Neural progenitor cell (in vitro differentiated cells): Measurements from ENCODE around the gene SLC35E1. TPM values are rescaled to one million over a fixed set of nuclear protein-coding genes. Genes with fewer than 3 reads are reported as not detected.
A peak's percentile ranks its signal among the peaks of the same experiment; 100 is the strongest.
"Not testable (repeated sequence)": the region's sequence is repeated elsewhere in the genome, so short reads cannot be mapped to it uniquely, and the experiment has no call there.

Source experiments
- DNase-seq: peaks from one replicate; pipeline ENCODE4 v3.0.0-alpha.2; 2016; ENCODE audit warnings: low spot score
- H2AFZ ChIP-seq: fragments of 200-600 bp; sonication (generic); replicated peaks from 2 replicates; pipeline ENCODE4 v1.6.1; 2016; ENCODE audit warnings: antibody characterized with exemption
- H3F3A ChIP-seq: fragments of 200-600 bp; sonication (generic); 2 replicates; pipeline ENCODE4 v1.6.1; 2016; ENCODE audit warnings: antibody characterized with exemption, low read depth
- H3K27ac ChIP-seq: fragments of 200-600 bp; sonication (generic); 2 replicates; pipeline ENCODE4 v1.5.1; 2016; ENCODE audit warnings: mild to moderate bottlenecking
- H3K27me3 ChIP-seq: fragments of 200-600 bp; sonication (generic); 2 replicates; pipeline ENCODE4 v1.6.1; 2016; ENCODE audit warnings: mild to moderate bottlenecking, moderate library complexity
- H3K36me3 ChIP-seq: fragments of 200-600 bp; sonication (generic); 2 replicates; pipeline ENCODE4 v1.5.1; 2016
- H3K4me1 ChIP-seq: fragments of 200-600 bp; sonication (generic); 2 replicates; pipeline ENCODE4 v1.6.1; 2016; ENCODE audit warnings: mixed run types
- H3K4me2 ChIP-seq: fragments of 200-600 bp; sonication (generic); 2 replicates; pipeline ENCODE4 v1.6.1; 2016
- H3K4me3 ChIP-seq: fragments of 200-600 bp; sonication (generic); 2 replicates; pipeline ENCODE4 v1.5.1; 2016
- H3K79me2 ChIP-seq: fragments of 200-600 bp; sonication (generic); 2 replicates; pipeline ENCODE4 v1.6.1; 2016; ENCODE audit warnings: low read depth
- H3K9ac ChIP-seq: fragments of 200-600 bp; sonication (generic); 2 replicates; pipeline ENCODE4 v1.6.1; 2016
- H3K9me3 ChIP-seq: fragments of 200-600 bp; sonication (generic); 2 replicates; pipeline ENCODE4 v1.5.1; 2016; ENCODE audit warnings: low read depth
- H4K20me1 ChIP-seq: fragments of 200-600 bp; sonication (generic); 2 replicates; pipeline ENCODE4 v1.6.1; 2016; ENCODE audit warnings: low read depth
- H3K27ac Mint-ChIP-seq: 3 replicates; pipeline ENCODE4 v1.8.0; 2021; ENCODE audit warnings: mixed read lengths
- H3K27me3 Mint-ChIP-seq: 2 replicates; pipeline ENCODE4 v1.8.0; 2022; ENCODE audit warnings: low read depth, mild to moderate bottlenecking, inconsistent platforms, moderate library complexity, mixed read lengths; ENCODE audit not compliant: insufficient read depth
- H3K36me3 Mint-ChIP-seq: 3 replicates; pipeline ENCODE4 v1.8.0; 2021; ENCODE audit warnings: mixed read lengths
- H3K4me1 Mint-ChIP-seq: 3 replicates; pipeline ENCODE4 v1.8.0; 2021; ENCODE audit warnings: mixed read lengths
- H3K4me3 Mint-ChIP-seq: 3 replicates; pipeline ENCODE4 v1.8.0; 2021; ENCODE audit warnings: mild to moderate bottlenecking, moderate library complexity, mixed read lengths
- H3K9me3 Mint-ChIP-seq: 3 replicates; pipeline ENCODE4 v1.8.0; 2020; ENCODE audit warnings: mixed read lengths
- EZH2 ChIP-seq: fragments of 200-600 bp; sonication (generic); IDR thresholded peaks from 2 replicates; pipeline ENCODE4 v1.6.1; 2017; ENCODE audit warnings: antibody characterized with exemption, mild to moderate bottlenecking, moderate library complexity
- EZH2phosphoT487 ChIP-seq: fragments of 200-600 bp; sonication (generic); IDR thresholded peaks from 2 replicates; pipeline ENCODE4 v1.6.1; 2017; ENCODE audit warnings: antibody characterized with exemption
- total RNA-seq: library from RNA; depleted of rRNA; stranded (reverse); fragments of >200 nt; gene quantifications from 2 replicates; pipeline ENCODE4 v1.2.3, GENCODE V29; 2015; ENCODE audit warnings: low replicate concordance
- TF ChIP-seq, protein P1 (sequence below): fragments of 200-600 bp; sonication (generic); IDR thresholded peaks from 2 replicates; pipeline ENCODE4 v1.5.1; 2017; ENCODE audit warnings: antibody characterized with exemption, mild to moderate bottlenecking

Gene SLC35E1
- total RNA-seq, 1 donor from 2014 or later = 16.4 TPM

DNA sequence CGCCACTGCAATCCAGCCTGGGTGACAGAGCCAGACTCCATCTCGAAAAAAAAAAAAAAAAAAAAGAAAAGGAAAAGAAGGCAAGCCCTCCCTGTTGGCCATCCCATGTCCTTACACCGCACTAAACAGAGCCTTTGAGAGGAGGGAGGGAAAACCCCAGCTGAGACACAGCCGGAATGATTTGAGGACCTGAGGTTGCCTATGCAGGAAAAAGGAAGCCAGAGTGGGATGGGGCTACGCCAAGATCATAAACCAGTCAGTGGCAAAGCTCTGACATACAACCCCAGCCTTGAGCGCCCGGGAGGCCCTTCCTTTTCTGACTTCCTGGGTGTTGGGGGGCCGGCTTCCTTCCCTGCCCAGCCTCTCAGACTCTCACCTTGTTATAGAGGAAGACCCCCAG lies 17.4 kb downstream of the SLC35E1 start:
- H3K27ac Mint-ChIP-seq = no peak overlapping the region
- no peaks in the 10 kb centered on the region for H3K4me1 Mint-ChIP-seq

DNA sequence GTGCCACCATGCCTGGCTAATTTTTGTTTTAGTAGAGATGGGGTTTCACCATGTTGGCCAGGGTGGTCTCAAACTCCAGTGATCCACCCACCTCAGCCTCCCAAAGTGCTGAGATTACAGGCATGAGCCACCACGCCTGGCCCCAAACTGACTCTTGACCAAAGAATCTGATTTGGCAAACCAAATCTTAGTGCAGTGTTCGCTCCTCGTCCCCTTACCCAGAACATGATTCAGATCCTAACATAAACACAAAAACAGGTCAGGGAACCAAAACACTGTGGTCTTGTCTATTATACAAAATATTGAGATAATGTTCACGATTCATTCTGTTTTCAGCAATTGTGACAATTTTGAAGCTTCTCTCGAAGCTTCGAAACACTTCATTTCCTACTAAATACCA lies 20.3 kb downstream of the SLC35E1 start:
- DNase-seq, H3K27me3 Mint-ChIP-seq, H3K9me3 Mint-ChIP-seq, H3K27ac ChIP-seq, H4K20me1 ChIP-seq, H3K4me3 Mint-ChIP-seq, H3K4me3 ChIP-seq, H3K36me3 ChIP-seq, H2AFZ ChIP-seq, H3K79me2 ChIP-seq, H3K4me1 Mint-ChIP-seq, H3K27ac Mint-ChIP-seq, H3K9me3 ChIP-seq, H3F3A ChIP-seq, H3K4me2 ChIP-seq, H3K36me3 Mint-ChIP-seq, H3K9ac ChIP-seq, H3K4me1 ChIP-seq, H3K27me3 ChIP-seq: not testable (repeated sequence)

More for the DNA sequence above, 17.4 kb downstream of the SLC35E1 start:
- H3K9me3 ChIP-seq = no peaks in the 10 kb centered on the region
- H3F3A ChIP-seq = no peaks in the 10 kb centered on the region
- no peaks in the 10 kb centered on the region for H3K27me3 Mint-ChIP-seq
- no peaks in the 10 kb centered on the region for H3K4me1 ChIP-seq
- no peak overlapping the region for H3K4me3 ChIP-seq
- no peaks in the 10 kb centered on the region for H3K27me3 ChIP-seq
- no peak for DNase-seq
- TF ChIP-seq, protein P1, sequence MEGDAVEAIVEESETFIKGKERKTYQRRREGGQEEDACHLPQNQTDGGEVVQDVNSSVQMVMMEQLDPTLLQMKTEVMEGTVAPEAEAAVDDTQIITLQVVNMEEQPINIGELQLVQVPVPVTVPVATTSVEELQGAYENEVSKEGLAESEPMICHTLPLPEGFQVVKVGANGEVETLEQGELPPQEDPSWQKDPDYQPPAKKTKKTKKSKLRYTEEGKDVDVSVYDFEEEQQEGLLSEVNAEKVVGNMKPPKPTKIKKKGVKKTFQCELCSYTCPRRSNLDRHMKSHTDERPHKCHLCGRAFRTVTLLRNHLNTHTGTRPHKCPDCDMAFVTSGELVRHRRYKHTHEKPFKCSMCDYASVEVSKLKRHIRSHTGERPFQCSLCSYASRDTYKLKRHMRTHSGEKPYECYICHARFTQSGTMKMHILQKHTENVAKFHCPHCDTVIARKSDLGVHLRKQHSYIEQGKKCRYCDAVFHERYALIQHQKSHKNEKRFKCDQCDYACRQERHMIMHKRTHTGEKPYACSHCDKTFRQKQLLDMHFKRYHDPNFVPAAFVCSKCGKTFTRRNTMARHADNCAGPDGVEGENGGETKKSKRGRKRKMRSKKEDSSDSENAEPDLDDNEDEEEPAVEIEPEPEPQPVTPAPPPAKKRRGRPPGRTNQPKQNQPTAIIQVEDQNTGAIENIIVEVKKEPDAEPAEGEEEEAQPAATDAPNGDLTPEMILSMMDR = no peak
- TF ChIP-seq EZH2phosphoT487 (no peak), EZH2 (no peak)
- no peaks in the 10 kb centered on the region for H3K9me3 Mint-ChIP-seq
- no peaks in the 10 kb centered on the region for H4K20me1 ChIP-seq
- H3K9ac ChIP-seq = no peak overlapping the region
- H3K79me2 ChIP-seq = no peaks in the 10 kb centered on the region
- H3K36me3 ChIP-seq = no peaks in the 10 kb centered on the region
- H3K4me2 ChIP-seq = no peak overlapping the region
- no peak overlapping the region for H3K27ac ChIP-seq
- H2AFZ ChIP-seq = no peak overlapping the region
- peaks cover 14% of the 10 kb centered on the region for H3K36me3 Mint-ChIP-seq
- H3K4me3 Mint-ChIP-seq = no peak overlapping the region

DNA sequence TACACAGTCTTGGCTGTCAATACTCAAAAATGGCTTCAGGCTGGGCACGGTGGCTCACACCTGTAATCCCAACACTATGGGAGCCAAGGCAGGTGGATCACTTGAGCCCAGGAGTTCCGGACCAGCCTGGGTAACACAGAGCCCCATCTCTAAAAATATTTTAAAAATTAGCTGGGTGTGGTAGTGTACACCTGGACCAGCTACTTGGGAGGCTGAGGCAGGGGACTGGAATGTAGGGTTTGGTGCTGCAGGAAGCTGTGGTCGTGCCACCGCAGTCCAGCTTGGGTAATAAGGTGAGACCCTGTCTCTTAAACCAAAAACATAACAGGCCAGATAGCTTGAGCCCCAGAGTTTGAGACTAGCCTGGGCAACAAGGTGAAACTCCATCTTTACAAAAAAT lies 23.3 kb downstream of the SLC35E1 start:
- no peaks in the 10 kb centered on the region for H3K27me3 Mint-ChIP-seq
- no peak overlapping the region for H3K27ac ChIP-seq
- peaks cover 10% of the 10 kb centered on the region for H3K79me2 ChIP-seq
- TF ChIP-seq, protein P1 = no peak
- no peak for TF ChIP-seq EZH2
- TF ChIP-seq EZH2phosphoT487 = no peak
- H3K27me3 ChIP-seq = no peaks in the 10 kb centered on the region
- H3K4me3 Mint-ChIP-seq = no peak overlapping the region
- no peak overlapping the region for H2AFZ ChIP-seq
- H3K9ac ChIP-seq = no peak overlapping the region
- H3K27ac Mint-ChIP-seq = no peak overlapping the region
- H3K36me3 ChIP-seq = no peaks in the 10 kb centered on the region
- H3K9me3 Mint-ChIP-seq = no peaks in the 10 kb centered on the region
- H3K36me3 Mint-ChIP-seq = peaks cover 9% of the 10 kb centered on the region
- peaks cover 5% of the 10 kb centered on the region for H3K4me1 Mint-ChIP-seq
- no peaks in the 10 kb centered on the region for H3K4me1 ChIP-seq
- H3K4me2 ChIP-seq = no peak overlapping the region
- H3F3A ChIP-seq = peaks cover 4% of the 10 kb centered on the region
- no peaks in the 10 kb centered on the region for H4K20me1 ChIP-seq
- H3K4me3 ChIP-seq = no peak overlapping the region
- DNase-seq = no peak
- no peaks in the 10 kb centered on the region for H3K9me3 ChIP-seq

DNA sequence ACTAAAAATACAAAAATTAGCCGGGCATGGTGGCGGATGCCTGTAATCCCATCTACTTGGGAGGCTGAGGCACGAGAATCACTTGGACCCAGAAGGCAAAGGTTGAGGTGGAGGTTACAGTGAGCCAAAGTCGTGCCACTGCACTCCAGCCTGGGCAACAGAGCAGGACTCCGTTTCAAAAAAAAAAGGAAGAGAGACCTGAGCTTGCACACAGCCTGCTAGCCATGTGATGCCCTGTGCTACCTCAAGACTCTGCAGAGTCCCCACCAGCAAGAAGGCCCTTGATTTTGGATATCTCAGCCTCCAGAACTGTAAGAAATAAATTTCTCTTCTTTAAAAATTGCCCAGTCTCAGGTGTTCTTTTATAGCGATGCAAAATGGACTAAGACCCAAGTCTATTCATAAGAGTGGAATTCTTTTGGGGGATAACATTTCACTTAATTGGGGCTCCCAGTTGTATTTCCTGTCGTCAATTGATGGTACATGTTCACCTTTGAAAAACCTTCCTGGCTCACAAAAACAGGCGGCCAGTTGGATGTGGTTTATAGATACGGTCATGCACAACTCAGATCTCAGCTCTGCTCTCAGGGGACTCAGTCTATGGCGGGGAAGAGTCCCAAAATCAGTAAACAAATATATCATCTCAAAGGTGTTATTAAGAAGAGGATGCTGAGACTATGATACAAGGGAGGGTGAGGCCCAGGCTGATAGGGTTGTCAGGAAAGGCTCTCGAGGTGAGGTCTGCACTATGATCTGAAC lies 27.6 kb downstream of the SLC35E1 start:
- Histone ChIP-seq H3K4me1 (no peaks in the 10 kb centered on the region), H3K36me3 (no peaks in the 10 kb centered on the region), H3K9me3 (no peaks in the 10 kb centered on the region), H3K27me3 (no peaks in the 10 kb centered on the region), H3K79me2 (peaks cover 50% of the 10 kb centered on the region), H3K4me2 (no peak overlapping the region), H3K9ac (no peak overlapping the region), H3K4me3 (no peak overlapping the region), H4K20me1 (peaks cover 24% of the 10 kb centered on the region), H2AFZ (no peak overlapping the region), H3K27ac (no peak overlapping the region), H3F3A (peaks cover 10% of the 10 kb centered on the region)
- H3K9me3 Mint-ChIP-seq = no peaks in the 10 kb centered on the region
- H3K4me3 Mint-ChIP-seq = peak overlapping the region; percentile 27
- peaks cover 23% of the 10 kb centered on the region for H3K4me1 Mint-ChIP-seq
- peaks cover 7% of the 10 kb centered on the region for H3K36me3 Mint-ChIP-seq
- no peak for DNase-seq
- H3K27ac Mint-ChIP-seq = peak overlapping the region; percentile 38
- peaks cover 5% of the 10 kb centered on the region for H3K27me3 Mint-ChIP-seq
- TF ChIP-seq EZH2phosphoT487 = no peak
- TF ChIP-seq EZH2 = no peak
- TF ChIP-seq, protein P1 = no peak

DNA sequence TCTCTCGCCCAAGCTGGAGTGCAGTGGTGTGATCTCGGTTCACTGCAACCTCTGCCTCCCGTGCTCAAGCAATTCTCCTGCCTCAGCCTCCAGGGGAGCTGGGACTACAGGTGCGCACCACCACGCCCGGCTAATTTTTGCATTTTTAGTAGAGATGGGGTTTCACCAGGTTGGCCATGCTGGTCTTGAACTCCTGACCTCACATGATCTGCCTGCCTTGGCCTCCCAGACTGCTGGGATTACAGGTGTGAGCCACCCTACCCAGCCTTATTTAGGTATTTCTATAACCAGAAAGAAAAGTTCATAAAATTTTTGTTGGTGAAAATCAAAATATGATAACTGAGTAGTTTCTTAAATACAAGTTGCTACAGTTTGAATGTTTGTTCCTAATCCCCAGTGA lies 28.5 kb downstream of the SLC35E1 start:
- not testable (repeated sequence) for H3F3A ChIP-seq, H2AFZ ChIP-seq, H3K9me3 ChIP-seq, H3K36me3 ChIP-seq, H3K4me1 ChIP-seq, H3K27ac ChIP-seq, H3K27ac Mint-ChIP-seq, H3K27me3 ChIP-seq, H3K9ac ChIP-seq, DNase-seq, H3K27me3 Mint-ChIP-seq, H3K9me3 Mint-ChIP-seq
- peaks cover 59% of the 10 kb centered on the region for H3K79me2 ChIP-seq
- H3K4me3 ChIP-seq = peak overlapping the region; percentile 98
- Mint-ChIP-seq H3K4me1 (peaks cover 25% of the 10 kb centered on the region), H3K4me3 (peak overlapping the region; percentile 97), H3K36me3 (peaks cover 13% of the 10 kb centered on the region)
- peaks cover 28% of the 10 kb centered on the region for H4K20me1 ChIP-seq
- peak overlapping the region; percentile 87 for H3K4me2 ChIP-seq
